NCI-H187 treated with DMSO at 0.1 percent for 48 hours (cell line): Measurements from ENCODE around the gene HAND1.

Experiments used
- DNase-seq: peaks from one replicate; lab custom pipeline; 2025; lab: John Stamatoyannopoulos, UW

Gene HAND1

DNA sequence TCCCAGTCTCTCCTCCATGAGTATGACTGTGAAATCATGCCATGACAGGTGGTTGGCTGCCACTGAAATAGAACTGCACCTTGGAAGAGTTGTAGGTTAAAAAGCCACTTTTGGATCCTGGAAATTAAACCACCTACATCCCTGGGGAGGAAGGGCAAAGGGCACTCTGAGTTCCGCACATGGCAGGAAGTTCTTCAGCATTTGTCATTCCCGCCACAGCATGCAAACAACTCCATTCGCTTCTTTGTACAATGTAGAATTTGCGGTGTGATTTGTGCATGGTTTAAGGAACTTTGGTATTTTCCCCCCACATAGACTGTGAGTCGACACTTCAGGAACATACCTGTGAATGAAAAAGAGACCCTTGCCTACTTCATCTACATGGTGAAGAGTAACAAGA is 22.4 kb downstream of the HAND1 start:
- DNase-seq, result no peak

DNA sequence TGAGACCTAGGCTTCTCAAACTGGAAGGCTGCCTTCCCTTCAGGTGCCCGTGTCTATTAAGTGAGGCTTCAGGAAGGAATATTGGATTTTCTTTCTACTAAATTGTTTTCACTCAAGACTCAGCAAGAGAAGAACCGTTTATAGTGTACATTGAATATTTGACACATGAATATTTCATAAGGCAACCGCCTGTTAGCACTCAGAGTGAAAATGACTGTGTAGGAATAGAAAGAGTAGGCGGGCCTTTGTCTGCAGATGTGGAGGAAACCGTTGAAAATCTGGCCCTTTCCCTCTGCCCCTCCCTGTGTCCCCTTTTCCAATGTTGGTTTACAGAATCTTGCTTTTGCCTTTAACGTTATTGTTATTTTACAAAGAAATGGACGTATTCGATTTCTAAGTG is 26.1 kb downstream of the HAND1 start:
- no peak for DNase-seq

DNA sequence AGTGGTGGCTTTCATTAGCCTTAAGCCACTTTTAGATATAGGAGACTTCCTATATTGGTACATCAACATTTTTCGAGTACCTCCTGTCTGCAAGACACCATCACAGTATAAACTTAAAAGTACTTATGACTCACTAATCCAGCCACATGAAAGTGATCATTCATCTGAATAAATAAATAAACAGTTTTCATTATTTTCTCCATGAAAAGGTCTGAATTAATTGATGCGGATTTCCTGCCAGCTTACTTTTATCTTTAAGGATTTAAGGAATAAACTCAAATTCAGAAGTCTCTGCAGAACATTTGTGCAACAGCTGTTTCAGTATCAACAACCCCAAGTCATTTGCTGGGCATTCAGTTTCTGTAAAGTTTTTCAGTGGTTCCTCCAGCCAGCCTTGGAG is 28.2 kb downstream of the HAND1 start:
- no peak for DNase-seq

DNA sequence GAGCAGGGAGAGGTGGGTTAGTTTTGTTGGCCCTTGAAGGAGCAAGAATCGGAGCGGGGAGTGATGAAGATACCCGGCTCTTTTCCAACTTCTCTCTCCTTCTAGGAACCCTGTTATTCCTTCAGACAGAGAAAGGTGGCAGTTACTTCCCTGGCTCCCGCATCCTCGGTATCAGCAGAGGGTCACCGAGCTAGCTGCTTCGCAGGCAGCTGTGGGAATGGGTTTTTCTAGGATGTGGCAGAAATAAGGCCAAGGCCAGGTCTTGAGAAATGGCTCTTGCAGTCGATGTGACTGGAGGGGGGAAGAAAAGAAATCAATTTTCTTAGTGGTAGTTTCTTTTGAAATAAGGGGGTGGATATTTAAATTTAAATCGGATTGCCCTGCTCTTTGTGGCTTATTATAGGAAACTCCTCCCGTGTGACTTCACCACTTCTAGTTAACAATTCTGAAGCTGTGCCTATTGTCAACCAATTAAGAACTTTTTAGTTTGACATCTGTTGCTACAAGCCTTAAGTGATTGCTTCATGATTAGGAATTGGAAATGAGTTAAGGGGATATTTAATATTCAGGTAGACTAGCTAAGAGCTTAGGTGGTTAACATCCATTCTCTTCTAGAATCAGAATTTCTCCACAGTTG is 30.8 kb downstream of the HAND1 start:
- no peak for DNase-seq

DNA sequence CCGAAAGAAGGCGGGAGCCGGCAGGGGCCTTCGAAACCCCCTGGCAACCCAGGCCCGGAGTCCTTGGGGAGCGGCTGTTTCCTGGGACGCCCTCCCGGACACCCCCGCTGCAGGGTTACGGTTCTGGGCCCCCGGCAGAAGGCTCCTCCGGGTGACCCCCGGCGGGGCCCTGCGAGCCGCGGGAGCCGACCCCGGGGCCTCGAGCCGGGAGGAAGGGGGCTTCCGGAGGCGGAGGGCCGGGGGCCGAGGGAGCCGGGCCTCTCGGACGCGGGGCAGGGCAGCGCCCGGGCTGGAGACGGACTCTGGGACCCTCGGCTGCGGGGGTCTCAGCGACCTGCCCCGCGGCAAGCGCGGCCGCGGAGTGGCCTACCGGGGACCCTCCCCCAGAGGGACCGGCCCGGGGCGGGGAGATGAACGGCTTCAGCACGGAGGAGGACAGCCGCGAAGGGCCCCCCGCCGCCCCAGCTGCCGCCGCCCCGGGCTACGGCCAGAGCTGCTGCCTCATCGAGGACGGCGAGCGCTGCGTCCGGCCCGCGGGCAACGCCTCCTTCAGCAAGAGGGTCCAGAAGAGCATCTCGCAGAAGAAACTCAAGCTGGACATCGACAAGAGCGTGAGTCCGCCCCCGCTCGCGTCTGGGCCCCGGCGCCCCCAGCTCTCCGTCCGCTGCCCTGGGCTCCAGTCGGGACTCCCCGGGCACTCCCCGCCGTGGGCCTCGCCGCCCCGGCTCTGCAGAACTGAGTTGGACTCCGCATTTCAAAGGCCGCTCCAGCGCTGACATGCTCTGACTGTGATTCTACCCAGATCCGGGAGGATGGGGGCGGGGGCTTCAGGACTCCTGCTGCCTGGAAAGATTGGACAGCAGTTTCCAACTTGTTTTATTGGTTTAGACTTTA is 31.6 kb downstream of the HAND1 start:
- DNase-seq, result no peak

DNA sequence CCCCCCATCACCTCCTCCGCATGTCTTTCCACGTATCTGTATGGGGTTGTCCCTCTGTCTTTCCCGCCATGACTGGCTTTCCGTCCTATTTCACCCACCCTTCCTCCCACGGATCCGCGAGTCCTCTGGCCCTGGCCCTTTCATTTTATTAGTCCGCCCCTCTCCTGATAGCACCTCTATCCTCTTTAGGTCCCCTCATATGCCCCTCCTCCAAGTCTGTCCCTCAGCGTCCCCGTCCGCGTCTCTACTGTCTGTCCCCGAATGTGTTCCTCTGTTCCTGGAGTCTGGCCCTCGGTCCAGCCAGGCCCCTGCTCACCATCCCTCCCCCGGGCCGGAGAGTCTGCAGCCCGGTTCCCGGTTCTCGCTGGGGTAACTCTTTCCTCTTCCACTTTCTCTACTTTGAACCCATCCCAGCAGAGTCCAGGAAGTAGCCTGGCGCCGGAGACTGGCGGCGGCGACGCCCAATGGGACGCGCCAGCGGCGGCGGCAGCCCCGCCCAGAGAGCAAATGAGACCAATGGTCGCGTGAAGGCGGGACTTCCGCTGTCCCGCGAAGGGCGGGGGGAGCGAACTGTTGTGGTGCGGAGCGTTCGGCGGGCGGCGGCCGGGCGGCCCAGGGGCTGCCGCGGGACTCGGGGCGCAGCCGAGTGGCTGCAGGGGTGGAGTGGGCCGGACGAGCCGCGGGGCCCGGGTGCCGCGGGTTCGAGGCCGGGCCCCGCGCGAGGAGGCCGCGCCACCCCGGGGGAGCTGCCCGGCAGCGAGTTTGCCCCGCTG is 32.4 kb downstream of the HAND1 start, which contains the start of gene SAP30L:
Gene SAP30L (plus strand): TSS at position 576 of the 773 bp plus-strand sequence. CDS start 608 bp downstream, outside the sequence.
- DNase-seq, result peak; percentile 23

DNA sequence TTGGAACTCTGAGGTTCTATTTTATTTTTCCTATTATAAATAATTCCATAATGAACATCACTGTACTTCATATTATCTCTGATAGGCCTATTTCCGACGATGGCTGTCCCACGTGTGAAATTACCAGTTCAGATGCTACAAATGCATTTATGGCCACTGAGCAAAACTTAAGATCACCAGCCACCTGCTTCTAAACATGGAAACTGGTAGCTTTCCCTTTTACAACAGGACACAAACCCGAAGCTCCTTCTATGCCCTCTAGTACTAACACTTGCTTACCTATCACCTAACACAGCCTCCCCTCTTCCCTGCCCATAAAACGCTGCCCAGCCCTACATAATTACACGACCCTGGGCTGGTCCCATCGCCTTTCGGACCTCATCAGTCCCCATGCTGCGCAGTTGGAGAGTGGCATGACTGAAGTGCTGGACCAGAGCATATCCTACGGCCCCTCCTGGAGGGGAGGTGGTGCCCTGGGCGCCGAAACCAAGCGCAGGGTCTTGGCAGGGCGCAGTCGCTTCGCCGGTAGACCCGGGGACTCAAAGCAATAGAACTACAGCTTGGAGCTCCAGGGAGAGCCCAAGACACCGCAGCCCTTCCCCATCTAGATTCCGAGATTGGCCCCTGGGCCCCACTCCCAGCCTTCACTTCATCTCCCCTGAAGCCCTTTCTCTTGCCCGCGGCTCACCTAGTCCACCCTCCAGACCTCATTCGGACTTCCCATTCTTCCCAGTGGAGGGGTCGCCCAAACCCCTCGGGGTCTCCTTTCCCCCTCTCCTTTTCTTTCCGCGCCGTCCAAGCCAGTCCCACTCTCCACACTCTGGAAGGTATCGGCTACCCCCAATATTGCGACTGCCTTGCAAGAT is 33.2 kb downstream of the HAND1 start:
- DNase-seq, result no peak

DNA sequence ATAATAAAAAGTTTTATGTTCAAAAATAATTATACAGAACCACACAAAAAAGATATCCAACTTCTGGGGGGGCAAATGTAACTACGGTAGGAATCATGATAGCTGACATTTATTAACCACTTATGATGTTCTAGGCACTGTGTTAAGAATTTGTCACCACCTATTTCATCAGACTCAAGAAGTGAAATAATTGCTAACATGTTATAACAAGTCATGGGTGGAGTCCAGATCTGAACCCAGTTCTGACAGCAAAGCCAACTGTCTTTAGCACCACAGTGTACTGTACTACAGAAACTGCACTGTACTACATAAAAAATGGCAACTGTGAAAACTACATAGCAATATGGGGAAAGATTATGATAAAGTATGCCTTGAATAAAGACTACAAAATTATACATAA is 35.2 kb downstream of the HAND1 start:
- DNase-seq, result no peak

DNA sequence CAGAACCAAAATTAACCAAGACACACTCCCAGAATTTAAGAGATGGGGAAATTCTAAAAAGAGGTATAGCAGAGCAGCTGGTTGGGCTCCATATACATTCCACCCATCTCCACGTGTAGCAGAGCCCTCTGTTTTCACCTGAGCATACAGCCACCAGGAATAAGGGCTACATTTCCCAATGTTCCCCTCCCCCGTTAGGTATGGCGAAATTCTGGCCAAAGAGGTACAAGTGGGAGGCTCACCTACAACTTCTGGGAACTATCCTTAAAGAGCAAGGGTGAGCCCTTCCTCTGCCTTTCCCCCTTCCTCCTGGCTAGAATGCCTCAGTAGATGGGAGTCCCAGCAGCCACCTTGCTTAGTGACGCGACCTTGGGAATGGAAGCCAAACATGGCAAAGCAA is 37.5 kb downstream of the HAND1 start:
- DNase-seq, result no peak

DNA sequence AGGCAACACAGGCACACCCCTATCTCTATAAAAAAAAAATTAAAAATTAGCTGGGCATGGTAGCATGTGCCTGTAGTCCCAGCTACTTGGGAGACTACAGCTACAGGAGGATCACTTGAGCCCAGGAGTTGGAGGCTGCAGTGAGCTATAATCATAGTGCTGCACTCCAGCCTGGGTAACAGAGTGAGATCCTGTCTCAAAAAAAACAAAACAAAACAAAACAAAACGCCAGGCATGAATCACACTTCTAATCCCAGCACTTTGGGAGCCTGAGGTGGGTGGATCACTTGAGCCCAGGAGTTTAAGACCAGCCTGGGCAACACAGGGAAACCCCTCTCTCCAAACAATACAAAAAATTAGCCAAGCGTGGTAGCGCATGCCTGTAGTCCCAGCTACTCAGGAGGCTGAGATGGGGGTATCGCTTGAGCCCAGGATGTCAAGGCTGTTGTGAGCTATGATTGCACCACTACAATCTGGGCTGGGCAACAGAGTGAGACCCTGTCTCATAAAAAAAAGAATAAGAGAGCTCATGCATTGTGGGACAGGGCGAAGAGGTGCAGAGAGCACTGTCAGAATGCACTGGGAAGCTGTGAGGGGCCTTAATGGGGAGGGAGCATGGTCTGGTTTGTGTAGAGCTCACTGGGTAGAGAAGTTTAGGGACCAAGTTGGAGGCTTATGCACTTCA is 40.6 kb downstream of the HAND1 start:
- DNase-seq, result no peak

DNA sequence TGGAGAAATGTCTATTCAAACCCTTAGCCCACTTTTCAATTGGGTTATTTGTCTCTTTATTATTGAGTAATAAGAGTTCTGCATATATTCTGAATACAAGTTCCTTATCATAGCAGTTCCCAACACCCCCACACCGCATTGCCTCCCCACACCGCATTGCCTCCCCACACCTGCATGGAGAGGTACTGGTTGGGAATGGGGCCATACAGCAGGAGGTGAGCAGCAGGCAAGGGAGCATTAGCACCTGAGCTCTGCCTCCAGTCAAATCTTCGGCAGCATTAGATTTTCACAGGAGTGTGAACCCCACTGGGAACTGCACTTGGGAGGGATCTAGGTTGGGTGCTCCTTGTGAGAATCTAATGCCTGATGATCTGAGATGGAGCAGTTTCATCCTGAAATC is 42.8 kb downstream of the HAND1 start:
- no peak for DNase-seq

DNA sequence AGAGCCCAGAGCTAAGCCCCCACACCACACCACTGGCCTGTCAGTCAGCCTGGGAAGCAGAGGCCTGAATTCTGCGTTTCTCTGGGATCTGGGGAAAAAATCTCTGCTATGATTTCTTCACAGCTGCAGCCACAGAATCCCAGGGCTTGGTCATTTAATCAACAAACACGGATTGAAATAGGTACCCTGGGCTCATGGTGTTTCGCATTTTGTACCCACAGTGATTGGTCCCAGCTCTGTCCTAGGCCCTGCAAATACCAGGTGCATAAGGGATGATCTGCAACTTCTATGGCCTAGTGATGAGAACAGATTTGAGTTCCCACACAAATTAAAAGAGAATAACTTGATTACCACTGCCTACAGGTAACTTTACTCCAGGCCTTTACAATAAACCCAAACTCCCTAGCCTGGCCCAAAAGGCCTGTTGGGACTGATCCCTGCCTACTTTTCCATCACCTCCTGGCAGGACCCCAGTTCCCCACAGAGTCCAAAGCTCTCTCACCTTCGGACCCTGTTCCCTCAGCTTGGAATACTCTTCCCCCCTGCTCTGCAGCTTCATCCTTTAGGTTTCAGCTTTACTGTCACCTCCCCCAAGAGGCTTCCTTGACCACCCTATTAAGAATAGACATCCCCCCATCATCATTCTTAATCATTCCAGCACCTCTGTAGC is 46.9 kb downstream of the HAND1 start:
- DNase-seq, result no peak

DNA sequence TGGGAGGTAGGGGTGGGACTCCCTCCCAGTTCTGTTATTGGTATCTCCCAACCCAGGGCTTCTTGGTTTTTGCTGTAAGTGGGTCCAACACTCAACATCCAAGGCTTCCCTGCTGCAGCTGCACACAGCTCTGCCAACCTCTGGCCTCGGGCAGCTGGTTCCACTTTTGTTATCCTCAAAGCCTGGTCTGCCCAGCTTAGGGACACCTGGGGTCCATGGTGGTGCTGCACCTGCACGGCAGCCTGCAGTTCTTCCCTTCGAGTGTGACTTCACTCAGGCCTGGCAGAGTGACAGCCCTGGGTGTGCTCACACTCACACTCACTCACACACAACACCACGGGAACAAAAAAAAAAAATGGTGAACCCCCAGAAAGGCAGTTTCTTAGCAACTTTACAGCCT is 47.6 kb downstream of the HAND1 start:
- DNase-seq, result no peak

DNA sequence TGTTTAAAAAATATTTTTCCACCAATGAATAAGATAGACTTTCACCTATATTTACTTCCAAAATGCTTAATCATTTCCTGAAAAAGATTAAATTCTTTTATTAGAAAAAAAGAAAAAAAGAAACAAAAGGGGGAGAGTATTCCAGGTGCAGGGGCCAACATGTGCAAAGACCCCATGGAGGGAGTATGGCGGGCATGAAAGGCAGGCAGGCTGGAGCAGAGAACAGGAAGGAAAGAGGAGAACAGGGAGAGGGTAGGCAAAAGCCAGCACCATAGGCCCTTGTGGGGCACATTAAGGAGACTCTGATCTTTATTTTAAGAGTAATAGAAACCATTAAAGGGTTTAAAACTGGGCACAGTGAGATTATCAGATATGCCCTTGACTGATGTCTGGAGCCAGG is 48.7 kb downstream of the HAND1 start:
- DNase-seq, result no peak

DNA sequence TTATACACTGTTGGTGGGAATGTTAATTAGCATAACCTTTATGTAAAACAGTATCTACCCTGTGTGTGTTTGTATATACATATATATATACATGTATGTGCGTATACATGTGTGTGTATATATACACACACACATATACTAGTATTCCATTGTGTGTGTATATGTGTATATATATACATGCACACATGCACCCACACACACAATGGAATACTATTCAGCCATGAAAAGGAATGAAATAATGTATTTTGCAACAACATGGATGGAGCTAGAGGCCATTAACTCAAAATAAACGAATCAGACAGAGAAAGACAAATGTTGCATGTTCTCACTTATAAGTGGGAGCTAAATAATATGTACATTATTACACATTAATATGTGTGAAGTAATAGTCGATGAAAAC is 49.8 kb downstream of the HAND1 start:
- no peak for DNase-seq
